K562 (cell line): ENCODE data around the gene LRFN2.

Experiments used
- ATF3 ChIP-seq, 2 experiments: fragments of 450-650 bp in 1 of 2; sonication (generic) in 1 of 2; formaldehyde crosslinking in 1 of 2; IDR thresholded peaks in 1 of 2; conservative IDR thresholded peaks in 1 of 2; 2 replicates each; pipeline versions ENCODE4 v1.6.1 to v1.8.1; 2016 to 2023; ENCODE audit warnings: mild to moderate bottlenecking in 2 of 2, moderate library complexity in 2 of 2, inconsistent platforms in 1 of 2, missing genetic modification reagents in 1 of 2
- CTCF ChIP-seq, 3 experiments: IDR thresholded peaks in 2 of 3; conservative IDR thresholded peaks in 1 of 3; 2 replicates each; pipeline ENCODE4 v1.5.1; 2011 to 2012; ENCODE audit warnings: low read length in 3 of 3, mild to moderate bottlenecking in 3 of 3, control low read depth in 2 of 3, improper control_type of control experiment in 1 of 3, inconsistent platforms in 1 of 3, low read depth in 1 of 3, mixed read lengths in 1 of 3, moderate library complexity in 1 of 3; ENCODE audit not compliant: insufficient read depth in 2 of 3
- E2F5 ChIP-seq: sonication (generic); formaldehyde crosslinking; IDR thresholded peaks from 2 replicates; pipeline ENCODE4 v1.8.0; 2022; ENCODE audit warnings: mild to moderate bottlenecking, missing genetic modification reagents
- EZH2 ChIP-seq: IDR thresholded peaks from 2 replicates; pipeline ENCODE4 v1.6.1; 2012; ENCODE audit warnings: low read depth, mild to moderate bottlenecking, inconsistent platforms, low read length, borderline replicate concordance
- GATAD2B ChIP-seq: fragments of 450-650 bp; IDR thresholded peaks from 2 replicates; pipeline ENCODE4 v1.6.1; 2017; ENCODE audit warnings: mild to moderate bottlenecking, borderline replicate concordance
- NCOA1 ChIP-seq: fragments of 450-650 bp; IDR thresholded peaks from 2 replicates; pipeline ENCODE4 v1.6.1; 2016; ENCODE audit warnings: low read depth
- POLR2A ChIP-seq: fragments of 450-650 bp; conservative IDR thresholded peaks from 2 replicates; pipeline ENCODE4 v1.6.1; 2016
- REST ChIP-seq, 2 experiments: fragments of 450-650 bp; formaldehyde crosslinking in 1 of 2; IDR thresholded peaks; 2 replicates each; pipeline versions ENCODE4 v1.4.0 to v1.6.1; 2014 to 2020; ENCODE audit warnings: mild to moderate bottlenecking in 2 of 2, borderline replicate concordance in 1 of 2, low read depth in 1 of 2
- SNAPC5 ChIP-seq: fragments of 250-450 bp; sonication (Bioruptor Pico); IDR thresholded peaks from 2 replicates; pipeline ENCODE4 v1.8.0; 2021; ENCODE audit warnings: moderate library complexity, mild to moderate bottlenecking, inconsistent platforms
- SUPT5H ChIP-seq: fragments of 450-650 bp; IDR thresholded peaks from 2 replicates; pipeline ENCODE4 v1.6.1; 2016
- TCFL5 ChIP-seq: fragments of 250-450 bp; sonication (Bioruptor Pico); conservative IDR thresholded peaks from 2 replicates; pipeline ENCODE4 v1.6.1; 2021; ENCODE audit warnings: mild to moderate bottlenecking, moderate library complexity, matching md5 sums
- ZNF232 ChIP-seq: sonication (generic); formaldehyde crosslinking; IDR thresholded peaks from 2 replicates; pipeline ENCODE4 v1.8.0; 2022; ENCODE audit warnings: mild to moderate bottlenecking, missing genetic modification reagents

- TF ChIP-seq CTCF (IDR thresholded peaks at IDR 0.05 in 2 of 3, conservative IDR thresholded peaks at IDR 0.05 in 1 of 3; ENCODE audit: insufficient read depth in 2 of 3, low read depth in 1 of 3, low read length in 3 of 3) (no peak), NCOA1 (no peak), SNAPC5 (CRISPR knock-in tag) (no peak), POLR2A (no peak), E2F5 (CRISPR knock-in tag) (no peak), REST (IDR thresholded peaks at IDR 0.05; ENCODE audit: borderline replicate concordance) (no peak), REST (CRISPR knock-in tag; IDR thresholded peaks at IDR 0.05; ENCODE audit: low read depth) (no peak), EZH2 (no peak), SUPT5H (no peak), GATAD2B (no peak), ATF3 (IDR thresholded peaks at IDR 0.05) (no peak), ATF3 (CRISPR knock-in tag; conservative IDR thresholded peaks at IDR 0.05) (no peak), ZNF232 (CRISPR knock-in tag) (no peak), TCFL5 (CRISPR knock-in tag) (no peak)
Observed at GRCh38 chr6:40559056-40559455, 28.1 kb downstream of the LRFN2 start.
